HUES48 (cell line): Measurements from ENCODE around the gene TTC19.

Experiments
- H3K27ac ChIP-seq: one replicate; pipeline ENCODE4 v1.7.0; 2013; ENCODE audit warnings: low read depth, low read length, inconsistent platforms
- H3K27me3 ChIP-seq: 2 replicates; pipeline ENCODE4 v1.6.1; 2013; ENCODE audit warnings: mild to moderate bottlenecking, low read length; ENCODE audit not compliant: control insufficient read depth, insufficient read depth
- H3K36me3 ChIP-seq: 2 replicates; pipeline ENCODE4 v1.6.1; 2013; ENCODE audit warnings: low read length; ENCODE audit not compliant: control insufficient read depth, insufficient read depth
- H3K4me1 ChIP-seq: 2 replicates; pipeline ENCODE4 v1.6.1; 2013; ENCODE audit warnings: mild to moderate bottlenecking, low read length; ENCODE audit not compliant: control insufficient read depth, insufficient read depth
- H3K4me3 ChIP-seq: 2 replicates; pipeline ENCODE4 v1.5.1; 2013; ENCODE audit warnings: mild to moderate bottlenecking, low read depth, low read length
- H3K9ac ChIP-seq: 2 replicates; pipeline ENCODE4 v1.6.1; 2013; ENCODE audit warnings: mild to moderate bottlenecking, low read depth, low read length, moderate library complexity
- H3K9me3 ChIP-seq: 2 replicates; pipeline ENCODE4 v1.6.1; 2013; ENCODE audit warnings: low read length; ENCODE audit not compliant: control insufficient read depth, insufficient read depth

Gene TTC19

GRCh38 chr17:15963670-15964110 lies 35.9 kb upstream of the TTC19 start:
- no peak overlapping the region for H3K9ac ChIP-seq

GRCh38 chr17:15965528-15965927 lies 34.1 kb upstream of the TTC19 start:
- Histone ChIP-seq H3K4me3 (peak overlapping the region; percentile 51), H3K9me3 (no peaks in the 10 kb centered on the region), H3K27ac (peak overlapping the region; percentile 100), H3K4me1 (peaks cover 37% of the 10 kb centered on the region), H3K27me3 (no peaks in the 10 kb centered on the region), H3K9ac (peak overlapping the region; percentile 77), H3K36me3 (no peaks in the 10 kb centered on the region)

More at GRCh38 chr17:15963670-15964110, 35.9 kb upstream of the TTC19 start:
- H3K4me3 ChIP-seq: no peak overlapping the region
- H3K27me3 ChIP-seq: no peaks in the 10 kb centered on the region
- H3K36me3 ChIP-seq: no peaks in the 10 kb centered on the region
- no peaks in the 10 kb centered on the region for H3K9me3 ChIP-seq
- peaks cover 31% of the 10 kb centered on the region for H3K4me1 ChIP-seq
- H3K27ac ChIP-seq: no peak overlapping the region

GRCh38 chr17:15966183-15966878 lies 33.3 kb upstream of the TTC19 start:
- Histone ChIP-seq H3K9ac (peak overlapping the region; percentile 77), H3K9me3 (no peaks in the 10 kb centered on the region), H3K27ac (peak overlapping the region; percentile 100), H3K27me3 (no peaks in the 10 kb centered on the region), H3K4me3 (peak overlapping the region; percentile 51), H3K36me3 (no peaks in the 10 kb centered on the region), H3K4me1 (peaks cover 45% of the 10 kb centered on the region)

- Histone ChIP-seq H3K4me3 (peak overlapping the region; percentile 51), H3K9ac (peak overlapping the region; percentile 77), H3K27me3 (no peaks in the 10 kb centered on the region), H3K4me1 (peaks cover 46% of the 10 kb centered on the region), H3K27ac (peak overlapping the region; percentile 100), H3K36me3 (no peaks in the 10 kb centered on the region), H3K9me3 (no peaks in the 10 kb centered on the region)
Observed at GRCh38 chr17:15966879-15967248, 32.8 kb upstream of the TTC19 start.

- H3K4me1 ChIP-seq: peaks cover 46% of the 10 kb centered on the region
- peak overlapping the region; percentile 100 for H3K27ac ChIP-seq
- H3K27me3 ChIP-seq: no peaks in the 10 kb centered on the region
- H3K36me3 ChIP-seq: no peaks in the 10 kb centered on the region
- no peaks in the 10 kb centered on the region for H3K9me3 ChIP-seq
- H3K4me3 ChIP-seq: no peak overlapping the region
- no peak overlapping the region for H3K9ac ChIP-seq
Observed at GRCh38 chr17:15967706-15968399, 31.8 kb upstream of the TTC19 start.

GRCh38 chr17:15969463-15969862 lies 30.2 kb upstream of the TTC19 start:
- Histone ChIP-seq H3K9ac (no peak overlapping the region), H3K27me3 (no peaks in the 10 kb centered on the region), H3K4me1 (peaks cover 46% of the 10 kb centered on the region), H3K27ac (no peak overlapping the region), H3K36me3 (no peaks in the 10 kb centered on the region), H3K9me3 (no peaks in the 10 kb centered on the region), H3K4me3 (no peak overlapping the region)

GRCh38 chr17:15970500-15970899 lies 29.1 kb upstream of the TTC19 start:
- Histone ChIP-seq H3K27ac (peak overlapping the region; percentile 7), H3K36me3 (peaks cover 10% of the 10 kb centered on the region), H3K4me1 (peaks cover 40% of the 10 kb centered on the region), H3K27me3 (no peaks in the 10 kb centered on the region), H3K9me3 (no peaks in the 10 kb centered on the region), H3K9ac (no peak overlapping the region), H3K4me3 (no peak overlapping the region)

GRCh38 chr17:15971098-15971678 lies 28.4 kb upstream of the TTC19 start:
- no peaks in the 10 kb centered on the region for H3K9me3 ChIP-seq
- peaks cover 14% of the 10 kb centered on the region for H3K36me3 ChIP-seq
- no peak overlapping the region for H3K4me3 ChIP-seq
- peak overlapping the region; percentile 7 for H3K27ac ChIP-seq
- no peaks in the 10 kb centered on the region for H3K27me3 ChIP-seq
- H3K9ac ChIP-seq: no peak overlapping the region
- peaks cover 33% of the 10 kb centered on the region for H3K4me1 ChIP-seq

GRCh38 chr17:15971882-15972281 lies 27.7 kb upstream of the TTC19 start:
- Histone ChIP-seq H3K9me3 (no peaks in the 10 kb centered on the region), H3K27me3 (no peaks in the 10 kb centered on the region), H3K9ac (no peak overlapping the region), H3K36me3 (peaks cover 21% of the 10 kb centered on the region), H3K4me3 (no peak overlapping the region), H3K27ac (no peak overlapping the region), H3K4me1 (peaks cover 27% of the 10 kb centered on the region)

GRCh38 chr17:15972497-15972951 lies 27.1 kb upstream of the TTC19 start:
- H3K4me3 ChIP-seq: no peak overlapping the region
- H3K36me3 ChIP-seq: peaks cover 25% of the 10 kb centered on the region
- no peak overlapping the region for H3K9ac ChIP-seq
- H3K27me3 ChIP-seq: no peaks in the 10 kb centered on the region
- no peak overlapping the region for H3K27ac ChIP-seq
- H3K4me1 ChIP-seq: peaks cover 21% of the 10 kb centered on the region
- no peaks in the 10 kb centered on the region for H3K9me3 ChIP-seq

- Histone ChIP-seq H3K4me1 (peaks cover 18% of the 10 kb centered on the region), H3K36me3 (peaks cover 30% of the 10 kb centered on the region), H3K4me3 (no peak overlapping the region)
Observed at GRCh38 chr17:15973016-15973415, 26.6 kb upstream of the TTC19 start.

More at GRCh38 chr17:15973016-15973415, 26.6 kb upstream of the TTC19 start:
- no peak overlapping the region for H3K9ac ChIP-seq
- no peak overlapping the region for H3K27ac ChIP-seq
- H3K27me3 ChIP-seq: no peaks in the 10 kb centered on the region
- H3K9me3 ChIP-seq: no peaks in the 10 kb centered on the region
